ENCODE results near the gene ANTXR2.
"Not testable (repeated sequence)": the region's sequence is repeated elsewhere in the genome, so short reads cannot be mapped to it uniquely, and the experiment has no call there.

ANTXR2 gene

DNA sequence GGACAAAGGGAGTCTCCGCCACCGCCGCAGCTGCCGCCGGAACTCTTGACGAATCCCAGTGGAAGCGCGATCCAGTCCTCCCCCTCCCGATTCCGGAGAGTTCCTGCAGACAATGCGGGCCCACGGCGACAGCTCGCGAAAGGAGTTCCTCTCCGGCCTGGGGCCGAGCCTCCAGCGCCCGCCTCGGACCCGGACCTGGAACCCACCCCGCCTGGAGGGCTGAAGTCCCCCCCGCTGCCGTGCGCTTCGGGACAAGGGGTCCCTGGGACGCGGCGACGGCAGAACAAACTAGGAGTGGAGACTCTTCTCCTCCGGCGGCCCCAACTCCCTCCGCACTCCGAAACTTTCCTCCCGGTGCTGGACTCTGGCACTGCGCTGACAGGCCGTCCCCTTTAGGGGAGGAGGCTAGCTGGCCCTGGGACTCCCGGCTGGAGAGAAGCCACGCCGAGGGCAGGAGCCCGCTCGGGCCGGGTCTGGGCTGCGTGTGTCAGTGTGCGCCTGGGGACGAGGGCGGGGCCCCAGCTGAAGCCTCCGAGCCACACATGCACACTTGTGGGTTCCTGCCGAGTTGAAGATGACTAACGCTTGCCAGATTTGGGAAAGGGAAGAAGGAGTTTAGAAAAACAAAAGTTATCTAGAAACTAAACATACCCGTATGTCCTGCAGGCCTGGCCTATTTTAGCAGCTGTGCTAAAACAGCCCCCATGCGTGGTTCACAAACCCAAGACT is at the start of gene ANTXR2:
TSS of gene ANTXR2 (minus strand) at position 486 of the 729 bp plus-strand sequence. CDS start 669 bp downstream, outside the sequence.
- peak; percentile 83 for DNase-seq
- in situ Hi-C loops (cut with HindIII; ENCODE audit: low pct_ligation_motif_present, low pct_unique_long_range_greater_than_20kb, low sequenced_read_pairs): no loop called here

DNA sequence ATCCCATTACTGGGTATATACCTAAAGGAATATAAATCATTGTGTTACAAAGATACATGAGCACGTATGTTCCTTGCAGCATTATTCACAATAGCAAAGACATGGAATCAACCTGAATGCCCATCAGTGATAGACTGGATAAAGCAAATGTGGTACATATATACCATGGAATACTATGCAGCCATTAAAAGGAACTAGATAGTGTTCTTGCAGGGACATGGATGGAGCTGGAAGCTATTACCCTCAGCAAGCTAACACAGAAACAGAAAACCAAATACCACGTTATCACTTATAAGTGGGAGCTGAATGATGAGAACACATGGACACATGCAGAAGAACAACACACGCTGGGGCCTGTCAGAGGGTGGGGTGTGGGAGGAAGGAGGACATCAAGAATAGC is 48.8 kb upstream of the ANTXR2 start:
- in situ Hi-C loops (cut with HindIII; ENCODE audit: low pct_ligation_motif_present, low pct_unique_long_range_greater_than_20kb, low sequenced_read_pairs); DNase-seq: not testable (repeated sequence)

DNA sequence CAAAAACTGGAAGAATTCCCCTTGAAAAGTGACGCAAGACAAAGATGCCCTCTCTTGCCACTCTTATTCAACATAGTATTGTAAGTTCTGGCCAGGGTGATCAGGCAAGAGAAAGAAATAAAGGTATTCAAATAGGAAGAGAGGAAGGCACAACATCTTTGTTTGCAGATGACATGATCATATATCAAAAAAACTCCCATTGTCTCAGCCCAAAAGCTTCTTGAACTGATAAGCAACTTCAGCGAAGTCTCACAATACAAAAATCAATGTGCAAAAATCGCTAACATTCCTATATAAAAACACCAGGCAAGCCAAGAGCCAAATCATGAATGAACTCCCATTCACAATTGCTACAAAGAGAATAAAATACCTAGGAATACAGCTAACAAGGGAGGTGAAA is 46.6 kb upstream of the ANTXR2 start:
- in situ Hi-C loops (cut with HindIII; ENCODE audit: low pct_ligation_motif_present, low pct_unique_long_range_greater_than_20kb, low sequenced_read_pairs); DNase-seq: not testable (repeated sequence)

DNA sequence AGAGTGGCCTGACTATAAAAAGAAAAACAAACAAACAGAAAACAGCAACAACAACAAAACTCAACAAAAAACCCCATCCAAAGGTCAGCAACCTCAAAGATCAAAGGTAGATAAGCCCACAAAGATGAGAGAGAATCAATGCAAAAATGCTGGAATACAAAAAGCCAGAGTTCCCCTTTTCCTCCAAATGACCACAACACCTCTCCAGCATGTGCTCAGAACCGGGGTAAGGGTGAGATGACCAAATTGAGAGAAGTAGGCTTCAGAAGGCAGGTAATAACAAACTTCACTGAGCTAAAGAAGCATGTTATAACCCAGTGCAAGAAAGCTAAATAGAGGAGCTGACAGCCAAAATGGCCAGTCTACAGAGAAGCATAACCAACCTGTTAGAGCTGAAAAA is 43.5 kb upstream of the ANTXR2 start:
- no peak for DNase-seq
- in situ Hi-C loops (cut with HindIII; ENCODE audit: low pct_ligation_motif_present, low pct_unique_long_range_greater_than_20kb, low sequenced_read_pairs): no loop called here

DNA sequence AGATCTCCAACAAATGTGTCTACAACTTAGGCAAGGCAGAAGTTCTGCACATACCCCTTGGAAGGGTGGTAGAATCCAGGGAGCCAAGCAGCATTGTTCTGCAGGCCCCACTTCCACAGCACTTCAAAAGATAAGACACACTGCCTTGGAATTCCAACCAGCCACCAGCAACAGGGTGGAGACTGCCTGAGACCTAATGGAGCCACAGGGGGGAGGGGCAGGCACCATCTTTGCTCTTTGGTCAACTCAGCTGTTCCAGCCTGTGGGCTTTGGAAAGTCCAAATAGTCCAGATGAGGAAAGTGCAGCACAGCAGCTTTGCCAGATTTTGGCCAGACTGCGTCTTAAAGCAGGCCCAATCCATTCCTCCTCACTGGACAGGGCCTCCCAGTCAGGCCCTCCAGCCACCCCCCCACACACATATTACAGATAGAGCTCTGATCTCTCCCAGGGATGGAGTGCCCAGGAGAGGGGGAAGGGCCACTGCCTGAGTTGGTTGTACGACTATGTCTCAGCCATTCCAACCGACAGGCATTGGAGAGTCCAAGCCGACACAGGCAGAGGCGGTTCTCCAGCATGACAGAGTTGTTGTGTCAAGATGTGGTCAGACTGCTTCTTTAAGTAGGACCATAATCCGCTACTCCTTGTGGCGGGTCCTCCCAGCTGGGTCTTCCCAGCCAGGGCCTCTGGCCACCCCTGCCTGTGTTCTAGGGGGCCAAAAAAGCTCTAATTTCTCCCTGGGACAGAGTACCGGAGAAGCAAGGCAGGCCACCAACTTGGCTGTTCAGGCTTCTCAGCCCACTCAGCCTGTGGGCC is 42.5 kb upstream of the ANTXR2 start:
- in situ Hi-C loops (cut with HindIII; ENCODE audit: low pct_ligation_motif_present, low pct_unique_long_range_greater_than_20kb, low sequenced_read_pairs): no loop called here
- DNase-seq: no peak

DNA sequence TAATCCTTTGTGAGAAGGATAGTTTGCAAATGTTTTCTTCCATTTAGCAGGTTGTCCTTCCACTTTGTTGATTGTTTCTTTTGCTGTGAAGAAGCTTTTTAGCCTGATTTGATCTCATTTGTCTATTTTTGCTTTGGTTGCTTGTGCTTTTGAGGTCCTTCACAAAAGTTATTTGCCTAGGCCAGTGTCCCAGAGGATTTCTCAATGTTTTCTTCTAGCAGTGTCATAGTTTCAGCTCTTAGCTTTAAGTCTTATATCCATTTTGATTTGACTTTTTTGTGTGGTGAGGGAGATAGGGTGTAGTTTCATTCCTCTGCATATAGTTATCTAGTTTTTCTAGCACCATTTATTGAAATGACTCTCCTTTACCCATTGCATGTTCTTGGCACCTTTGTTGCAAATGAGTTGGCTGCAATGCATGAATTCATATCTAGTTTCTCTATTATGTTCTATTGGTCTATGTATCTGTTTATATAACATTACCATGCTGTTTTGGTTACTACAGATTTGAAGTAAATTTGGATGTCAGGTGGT is 41.8 kb upstream of the ANTXR2 start:
- in situ Hi-C loops (cut with HindIII; ENCODE audit: low pct_ligation_motif_present, low pct_unique_long_range_greater_than_20kb, low sequenced_read_pairs): no loop called here

DNA sequence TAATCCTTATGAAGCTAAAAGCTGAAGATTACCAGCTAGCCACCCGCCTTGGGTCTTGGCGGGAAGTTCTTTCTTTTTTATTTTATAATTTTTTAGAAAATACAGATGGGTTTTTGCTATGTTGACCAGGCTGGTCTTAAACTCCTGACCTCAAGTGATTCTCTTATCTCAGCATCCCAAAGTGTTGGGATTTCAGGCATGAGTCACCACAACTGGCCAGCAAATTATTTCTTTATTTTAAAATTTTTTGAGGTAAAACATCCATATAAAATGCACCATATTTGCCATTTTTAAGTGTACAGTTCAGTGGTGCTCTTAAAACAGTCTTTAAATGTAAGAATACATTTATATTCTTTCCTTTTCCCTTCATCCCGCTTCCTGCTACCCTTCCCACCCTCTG is 40.6 kb upstream of the ANTXR2 start:
- DNase-seq: no peak

More for the DNA sequence above, 41.8 kb upstream of the ANTXR2 start:
- DNase-seq: no peak

DNA sequence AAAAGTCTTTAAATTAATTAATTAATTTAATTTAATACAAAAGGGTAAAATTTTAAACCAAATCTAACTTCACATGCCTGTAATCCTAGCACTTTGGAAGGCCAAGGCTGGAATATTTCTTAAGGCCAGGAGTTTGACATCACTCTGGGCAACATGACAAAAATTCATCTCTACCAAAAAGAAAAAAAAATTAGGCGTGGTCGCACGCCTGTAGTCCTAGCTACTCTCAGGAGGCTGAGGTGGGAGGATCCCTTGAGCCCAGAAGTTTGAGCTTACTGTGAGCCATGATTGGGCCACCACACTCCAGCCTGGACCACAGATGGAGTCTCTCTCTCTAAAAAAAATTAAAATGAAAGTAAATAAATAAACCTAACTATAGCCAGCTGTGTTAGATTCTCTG is 39.2 kb upstream of the ANTXR2 start:
- in situ Hi-C loops (cut with HindIII; ENCODE audit: low pct_ligation_motif_present, low pct_unique_long_range_greater_than_20kb, low sequenced_read_pairs): no loop called here
- DNase-seq: no peak

More for the DNA sequence above, 40.6 kb upstream of the ANTXR2 start:
- in situ Hi-C loops (cut with HindIII; ENCODE audit: low pct_ligation_motif_present, low pct_unique_long_range_greater_than_20kb, low sequenced_read_pairs): no loop called here

DNA sequence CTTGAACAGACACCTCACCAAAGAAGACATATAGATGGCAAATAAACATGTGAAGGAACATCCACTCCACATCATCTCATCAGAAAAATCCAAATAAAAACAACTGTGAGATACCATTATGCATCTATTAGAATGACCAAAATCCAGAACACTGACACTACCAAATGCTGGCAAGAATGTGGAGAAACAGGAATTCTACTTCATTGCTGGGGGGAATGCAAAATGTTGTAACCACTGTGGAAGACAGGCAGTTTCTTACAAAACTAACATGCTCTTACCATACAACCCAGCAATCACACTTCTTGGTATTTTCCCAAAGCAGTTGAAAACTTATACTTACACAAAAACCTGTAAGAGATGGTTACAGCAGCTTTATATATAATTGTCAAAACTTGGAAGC is 38.2 kb upstream of the ANTXR2 start:
- in situ Hi-C loops (cut with HindIII; ENCODE audit: low pct_ligation_motif_present, low pct_unique_long_range_greater_than_20kb, low sequenced_read_pairs): no loop called here

DNA sequence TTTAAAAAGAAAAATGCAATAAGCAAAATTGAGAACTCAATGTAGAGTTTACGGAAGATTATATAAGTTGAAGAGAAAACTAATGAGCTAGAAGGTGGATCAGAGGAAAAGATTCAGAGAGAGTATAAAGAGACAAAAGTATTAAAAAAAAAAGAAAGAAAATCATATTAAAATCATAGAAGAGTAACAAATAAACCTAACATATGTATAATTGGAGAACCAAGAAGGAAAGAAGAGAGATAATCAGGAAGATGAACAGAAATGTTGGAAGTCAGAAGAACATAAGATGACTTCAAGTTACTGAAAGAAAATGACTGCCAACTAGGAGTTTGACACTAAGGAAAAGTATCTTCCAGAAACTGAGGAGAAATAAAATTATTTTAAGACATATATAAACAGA is 34.3 kb upstream of the ANTXR2 start:
- DNase-seq: no peak
- in situ Hi-C loops (cut with HindIII; ENCODE audit: low pct_ligation_motif_present, low pct_unique_long_range_greater_than_20kb, low sequenced_read_pairs): no loop called here

More for the DNA sequence above, 38.2 kb upstream of the ANTXR2 start:
- DNase-seq: no peak

DNA sequence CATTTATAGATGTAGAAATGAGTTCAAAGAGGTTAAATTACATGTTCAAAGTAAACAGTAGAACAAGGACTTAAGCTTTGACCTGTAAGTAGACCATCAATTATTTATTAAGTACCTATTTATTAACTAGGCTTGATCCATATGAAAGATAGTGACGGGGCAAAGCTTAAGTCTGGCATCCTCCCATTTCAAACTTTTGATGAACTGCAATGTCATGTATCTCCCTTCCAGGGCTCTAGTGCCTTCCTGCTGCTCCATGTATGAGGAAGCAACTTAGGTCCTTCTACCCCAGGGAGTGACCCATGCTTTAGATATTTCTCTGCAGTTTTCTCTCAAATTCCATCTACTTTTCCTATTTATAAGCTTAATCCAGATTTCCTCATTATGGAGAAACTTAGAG is 31.9 kb upstream of the ANTXR2 start:
- no peak for DNase-seq
- in situ Hi-C loops (cut with HindIII; ENCODE audit: low pct_ligation_motif_present, low pct_unique_long_range_greater_than_20kb, low sequenced_read_pairs): no loop called here

DNA sequence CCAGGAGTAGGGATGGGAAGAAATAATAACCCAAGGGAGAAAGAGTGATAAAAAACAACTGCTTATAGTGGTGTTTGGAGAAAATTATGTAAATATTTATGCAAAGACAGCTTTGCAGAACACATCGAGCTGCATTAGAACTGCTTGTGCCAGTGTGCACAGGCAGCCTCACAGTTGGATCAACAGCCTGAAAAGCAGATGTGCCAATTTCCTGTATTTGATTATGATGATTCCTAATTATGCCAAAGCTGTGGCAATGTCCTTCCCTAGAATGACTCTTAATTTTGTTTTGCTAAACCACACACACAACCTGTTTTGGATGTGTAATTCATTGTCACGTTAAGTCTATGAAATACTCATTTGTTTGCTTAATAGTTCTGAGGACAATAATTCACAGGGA is 30.6 kb upstream of the ANTXR2 start:
- no peak for DNase-seq
- in situ Hi-C loops (cut with HindIII; ENCODE audit: low pct_ligation_motif_present, low pct_unique_long_range_greater_than_20kb, low sequenced_read_pairs): no loop called here

DNA sequence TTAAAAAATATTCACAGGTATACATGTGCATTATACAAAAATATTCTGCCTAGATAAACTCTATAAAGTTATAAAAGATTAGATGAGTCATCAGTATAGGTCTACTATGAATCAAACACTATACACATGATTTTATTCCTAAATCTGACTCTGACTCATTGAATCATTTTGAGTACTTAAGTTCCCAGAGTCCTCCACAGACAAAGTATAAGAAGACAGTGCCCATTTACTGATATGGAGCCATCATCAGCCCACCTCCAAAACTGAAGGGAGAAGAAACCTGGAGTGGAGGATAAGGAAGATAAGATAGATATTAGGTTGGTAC is 28.7 kb upstream of the ANTXR2 start:
- in situ Hi-C loops (cut with HindIII; ENCODE audit: low pct_ligation_motif_present, low pct_unique_long_range_greater_than_20kb, low sequenced_read_pairs): no loop called here
- no peak for DNase-seq

DNA sequence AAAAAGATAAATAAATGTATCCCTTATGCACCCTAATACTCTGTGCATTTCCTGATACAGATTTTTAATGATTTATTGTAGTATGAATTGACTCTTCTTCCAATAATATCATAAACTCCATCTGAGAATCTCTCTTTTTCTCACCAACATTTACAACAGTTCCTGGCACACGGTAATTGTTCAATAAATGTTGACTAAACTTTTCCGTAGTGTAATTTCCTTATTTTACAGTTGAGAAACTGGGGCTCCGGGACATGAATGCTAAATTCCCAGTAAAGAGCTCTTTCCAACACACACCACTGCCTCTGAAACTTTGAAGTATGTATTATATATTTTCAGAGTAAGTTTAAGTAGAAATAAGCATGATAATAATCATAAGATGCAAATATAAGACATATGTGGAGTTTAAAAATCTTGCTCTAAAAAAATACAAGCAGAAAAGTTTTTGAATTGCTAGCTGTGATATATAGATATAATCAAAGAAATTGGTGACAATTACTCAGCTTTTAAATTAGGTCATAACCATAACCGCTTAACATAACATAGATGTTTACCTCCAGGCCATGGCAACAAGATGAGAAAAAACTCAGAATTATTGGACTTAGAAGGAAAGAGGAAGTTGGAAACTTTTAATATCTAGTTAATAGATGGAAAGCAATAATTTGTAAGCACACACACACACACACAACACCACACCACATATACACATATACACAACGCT is 28.2 kb upstream of the ANTXR2 start:
- no peak for DNase-seq
- in situ Hi-C loops (cut with HindIII; ENCODE audit: low pct_ligation_motif_present, low pct_unique_long_range_greater_than_20kb, low sequenced_read_pairs): no loop called here

DNA sequence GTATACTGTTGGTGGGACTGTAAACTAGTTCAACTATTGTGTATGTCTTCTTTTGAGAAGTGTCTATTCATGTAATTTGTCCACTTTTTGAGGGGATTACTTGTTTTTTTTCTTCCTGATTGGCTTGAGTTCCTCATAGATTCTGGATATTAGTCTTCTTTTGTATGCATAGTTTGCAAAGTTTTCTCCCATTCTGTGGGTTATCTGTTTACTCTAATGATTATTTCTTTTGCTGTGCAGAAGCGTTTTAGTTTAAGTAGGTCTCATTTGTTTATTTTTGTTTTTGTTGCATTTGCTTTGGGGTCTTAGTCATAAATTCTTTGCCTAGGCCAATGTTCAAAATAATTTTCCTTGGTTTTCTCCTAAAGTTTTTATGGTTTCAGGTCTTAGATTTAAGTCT is 26.6 kb upstream of the ANTXR2 start:
- DNase-seq: no peak
- in situ Hi-C loops (cut with HindIII; ENCODE audit: low pct_ligation_motif_present, low pct_unique_long_range_greater_than_20kb, low sequenced_read_pairs): no loop called here

DNA sequence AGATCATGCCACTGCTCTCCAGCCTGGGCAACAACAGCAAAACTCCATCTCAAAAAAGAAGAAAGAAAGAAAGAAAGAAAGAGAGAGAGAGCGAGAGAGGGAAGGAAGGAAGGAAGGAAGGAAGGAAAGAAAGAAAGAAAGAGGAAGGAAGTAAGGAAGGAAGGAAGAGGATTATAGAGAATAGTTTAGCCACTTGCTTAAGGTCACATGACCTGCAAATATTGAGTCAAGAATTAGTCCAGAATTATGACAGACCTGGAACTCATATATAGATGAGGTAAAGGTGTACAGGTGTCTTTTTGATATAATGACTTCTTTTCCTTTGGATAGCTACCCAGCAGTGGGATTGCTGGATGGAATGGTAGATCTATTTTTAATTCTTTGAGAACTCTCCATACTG is 25.6 kb upstream of the ANTXR2 start:
- no peak for DNase-seq
- in situ Hi-C loops (cut with HindIII; ENCODE audit: low pct_ligation_motif_present, low pct_unique_long_range_greater_than_20kb, low sequenced_read_pairs): no loop called here

DNA sequence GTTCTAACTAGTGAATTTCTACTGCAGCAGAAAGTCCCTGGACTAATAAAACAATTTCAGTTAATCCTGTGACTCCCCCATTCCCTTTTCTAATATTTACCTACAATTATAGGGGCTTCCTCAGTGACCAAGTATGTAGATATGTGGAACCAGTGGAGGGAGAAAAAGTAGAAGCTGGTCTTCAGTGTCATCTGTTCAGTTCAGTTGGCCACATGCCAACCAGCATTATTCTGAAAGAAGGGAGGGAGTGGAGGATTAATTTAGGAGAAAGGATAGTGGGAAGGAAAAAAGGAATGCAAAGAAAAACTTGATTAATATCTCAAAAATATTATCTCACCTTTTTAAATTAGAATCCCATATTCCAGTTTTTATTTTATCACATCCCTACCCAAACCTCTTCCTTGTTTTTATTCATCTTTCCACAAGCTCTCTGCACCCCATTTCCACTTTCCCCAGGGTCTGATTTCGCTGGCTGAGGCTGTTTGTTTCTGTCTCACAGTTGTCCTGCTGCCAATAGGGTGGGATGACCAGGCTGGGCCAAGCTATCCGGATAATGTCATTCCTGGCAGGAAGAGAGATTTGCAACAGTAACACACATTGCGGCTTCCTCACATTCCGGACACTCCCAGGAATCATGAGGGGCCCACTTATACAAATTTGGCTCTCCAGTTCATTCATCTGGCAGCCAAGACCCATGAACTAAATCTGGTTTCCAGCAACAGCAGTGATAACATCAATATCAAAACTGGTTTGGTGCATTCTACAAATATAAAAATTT is 24.6 kb upstream of the ANTXR2 start:
- in situ Hi-C loops (cut with HindIII; ENCODE audit: low pct_ligation_motif_present, low pct_unique_long_range_greater_than_20kb, low sequenced_read_pairs): no loop called here
- no peak for DNase-seq

DNA sequence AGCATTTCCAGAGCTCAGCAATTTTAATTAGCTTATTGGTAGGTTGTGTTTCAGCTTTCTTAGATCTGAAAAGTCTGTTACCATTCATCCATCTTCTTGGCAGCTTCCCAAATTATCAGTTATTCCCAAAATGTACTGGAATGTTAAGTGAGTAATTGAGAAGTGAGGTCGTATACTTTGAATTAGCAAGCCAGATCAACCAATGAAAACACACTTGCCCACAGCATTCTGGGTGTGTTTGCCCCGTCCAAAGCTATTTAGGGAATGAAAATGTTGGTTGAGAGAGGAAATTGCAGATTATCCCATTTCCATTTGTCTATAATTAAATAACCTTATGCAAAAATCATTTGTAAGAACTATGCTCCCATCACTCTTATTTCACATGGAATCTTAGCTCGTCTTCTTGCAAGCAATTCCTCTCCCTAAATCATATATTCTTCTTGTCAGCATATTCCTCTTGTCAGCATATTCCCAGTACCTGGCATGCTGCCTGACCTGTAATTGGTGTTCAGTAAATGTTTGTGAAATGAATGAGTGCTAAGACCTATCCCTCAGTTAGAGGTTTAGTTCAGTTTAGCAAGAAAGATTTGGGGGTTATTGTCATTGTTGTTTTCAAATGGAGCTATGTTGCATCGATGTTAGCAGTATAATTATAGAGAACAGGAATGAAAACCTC is 23.3 kb upstream of the ANTXR2 start:
- no peak for DNase-seq
- in situ Hi-C loops (cut with HindIII; ENCODE audit: low pct_ligation_motif_present, low pct_unique_long_range_greater_than_20kb, low sequenced_read_pairs): no loop called here
